GM12801 (cell line): ENCODE data around the gene IL37.

Experiments
- TF ChIP-seq, protein P1 (sequence below): IDR thresholded peaks from one replicate; pipeline ENCODE4 v1.5.1; 2011; ENCODE audit warnings: control low read depth; ENCODE audit not compliant: insufficient read length; ENCODE audit errors: extremely low read depth

Gene IL37

GRCh38 chr2:112919086-112919485 lies 8.1 kb downstream of the IL37 start:
- TF ChIP-seq, protein P1, sequence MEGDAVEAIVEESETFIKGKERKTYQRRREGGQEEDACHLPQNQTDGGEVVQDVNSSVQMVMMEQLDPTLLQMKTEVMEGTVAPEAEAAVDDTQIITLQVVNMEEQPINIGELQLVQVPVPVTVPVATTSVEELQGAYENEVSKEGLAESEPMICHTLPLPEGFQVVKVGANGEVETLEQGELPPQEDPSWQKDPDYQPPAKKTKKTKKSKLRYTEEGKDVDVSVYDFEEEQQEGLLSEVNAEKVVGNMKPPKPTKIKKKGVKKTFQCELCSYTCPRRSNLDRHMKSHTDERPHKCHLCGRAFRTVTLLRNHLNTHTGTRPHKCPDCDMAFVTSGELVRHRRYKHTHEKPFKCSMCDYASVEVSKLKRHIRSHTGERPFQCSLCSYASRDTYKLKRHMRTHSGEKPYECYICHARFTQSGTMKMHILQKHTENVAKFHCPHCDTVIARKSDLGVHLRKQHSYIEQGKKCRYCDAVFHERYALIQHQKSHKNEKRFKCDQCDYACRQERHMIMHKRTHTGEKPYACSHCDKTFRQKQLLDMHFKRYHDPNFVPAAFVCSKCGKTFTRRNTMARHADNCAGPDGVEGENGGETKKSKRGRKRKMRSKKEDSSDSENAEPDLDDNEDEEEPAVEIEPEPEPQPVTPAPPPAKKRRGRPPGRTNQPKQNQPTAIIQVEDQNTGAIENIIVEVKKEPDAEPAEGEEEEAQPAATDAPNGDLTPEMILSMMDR, result no peak

DNA sequence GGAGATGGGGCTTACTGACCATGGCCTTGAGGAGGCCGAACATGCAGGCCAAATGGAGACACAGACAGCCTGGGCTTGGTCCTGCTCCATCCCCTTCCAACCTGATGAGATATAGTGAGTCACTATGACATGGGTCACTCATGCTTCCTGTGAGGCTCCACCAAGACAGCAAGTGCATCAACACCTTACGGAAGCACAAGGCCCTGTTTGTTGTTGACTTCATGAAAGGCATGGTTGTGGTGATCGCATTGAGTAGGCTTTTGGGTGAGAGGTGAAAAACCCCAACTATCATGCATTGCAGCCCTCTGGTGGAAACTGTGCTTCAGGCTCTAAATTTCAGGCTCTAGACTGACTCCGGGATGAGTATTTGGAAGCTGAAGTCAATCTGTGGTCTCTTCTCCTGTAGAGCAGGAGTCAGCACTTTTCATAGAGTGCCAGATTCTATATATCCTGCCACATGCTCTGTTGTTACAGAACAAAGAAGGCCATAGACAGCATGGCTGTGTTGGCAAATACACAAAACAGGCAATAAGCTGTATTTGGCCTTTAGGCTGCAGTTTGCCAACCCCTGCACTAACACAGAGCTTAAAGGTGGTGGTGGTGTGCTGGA lies 10.1 kb downstream of the IL37 start:
- TF ChIP-seq, protein P1, result no peak

GRCh38 chr2:112921982-112922381 lies 11.0 kb downstream of the IL37 start:
- TF ChIP-seq, protein P1, result no peak

DNA sequence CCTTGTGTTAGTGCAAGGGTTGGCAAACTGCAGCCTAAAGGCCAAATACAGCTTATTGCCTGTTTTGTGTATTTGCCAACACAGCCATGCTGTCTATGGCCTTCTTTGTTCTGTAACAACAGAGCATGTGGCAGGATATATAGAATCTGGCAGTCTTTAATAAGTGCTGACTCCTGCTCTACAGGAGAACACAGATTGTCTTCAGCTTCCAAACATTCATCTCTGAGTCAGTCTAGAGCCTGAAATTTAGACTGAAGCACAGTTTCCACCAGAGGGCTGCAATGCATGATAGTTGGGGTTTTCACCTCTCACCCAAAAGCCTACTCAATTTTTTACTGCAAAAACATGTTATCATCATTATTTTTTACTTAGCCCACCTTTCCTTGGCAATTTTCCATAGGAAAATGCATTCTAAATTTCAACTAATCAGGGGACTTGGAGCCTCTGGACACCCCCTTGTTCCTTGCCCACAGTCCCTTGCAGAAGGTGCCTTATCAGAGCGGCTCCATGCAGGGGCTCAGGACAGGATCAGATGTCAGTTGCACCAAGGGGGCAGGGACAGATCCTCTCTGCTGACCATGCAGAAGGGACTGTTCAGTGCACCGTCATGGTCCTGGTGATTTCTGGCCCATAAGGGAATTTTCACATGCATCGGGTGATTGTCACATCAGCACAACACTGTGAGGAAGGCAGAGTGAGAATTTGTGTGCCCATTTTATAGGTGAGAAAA lies 12.4 kb downstream of the IL37 start:
- TF ChIP-seq, protein P1, result no peak

GRCh38 chr2:112923967-112924338 lies 13.0 kb downstream of the IL37 start:
- TF ChIP-seq, protein P1, result no peak

DNA sequence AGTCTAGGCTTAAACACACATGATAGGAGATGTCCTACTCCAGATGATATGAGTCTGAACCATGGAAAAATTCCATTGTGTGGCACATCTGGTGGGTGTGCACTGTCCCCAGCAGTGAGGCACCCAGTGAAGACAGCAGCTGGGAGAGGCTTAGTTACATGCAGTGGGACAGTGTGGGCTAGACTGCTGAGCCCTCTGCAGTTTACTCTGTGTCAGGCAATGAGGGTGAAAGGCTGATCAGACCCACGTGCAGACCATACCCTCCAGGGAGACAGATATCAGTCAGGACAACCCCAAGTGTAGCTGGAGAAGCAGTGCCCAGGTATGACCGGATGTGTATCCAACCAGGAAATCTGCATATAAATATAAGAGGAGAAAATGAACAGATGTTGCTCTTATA lies 13.4 kb downstream of the IL37 start:
- TF ChIP-seq, protein P1, result no peak

- TF ChIP-seq, protein P1, result no peak
These were observed 13.9 kb downstream of the IL37 start for GRCh38 chr2:112924821-112925220.
